NCI-H510A treated with DMSO at 0.1 percent for 48 hours (cell line): Measurements from ENCODE around the gene CCL11.

Source experiments
- DNase-seq: peaks from one replicate; lab custom pipeline; 2025; lab: John Stamatoyannopoulos, UW

CCL11 gene

GRCh38 chr17:34257299-34257985, 28.1 kb upstream of the CCL11 start:
- no peak for DNase-seq

DNA sequence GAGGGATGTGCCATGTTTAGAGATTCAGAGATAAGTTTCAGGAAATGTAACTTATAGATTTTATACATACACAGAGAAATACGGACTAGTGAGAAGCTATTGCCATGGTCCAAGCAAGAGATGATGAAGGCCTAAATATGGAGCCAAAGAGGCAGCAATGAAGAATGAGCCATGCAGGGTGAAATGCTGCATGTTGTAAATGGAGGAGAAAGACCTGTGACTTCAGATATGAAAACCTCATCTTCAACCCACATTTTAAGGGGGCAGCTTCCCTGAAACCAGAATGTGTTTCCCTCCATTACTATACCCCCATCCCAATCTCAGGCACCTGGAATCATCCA, 27.6 kb upstream of the CCL11 start:
- no peak for DNase-seq

DNA sequence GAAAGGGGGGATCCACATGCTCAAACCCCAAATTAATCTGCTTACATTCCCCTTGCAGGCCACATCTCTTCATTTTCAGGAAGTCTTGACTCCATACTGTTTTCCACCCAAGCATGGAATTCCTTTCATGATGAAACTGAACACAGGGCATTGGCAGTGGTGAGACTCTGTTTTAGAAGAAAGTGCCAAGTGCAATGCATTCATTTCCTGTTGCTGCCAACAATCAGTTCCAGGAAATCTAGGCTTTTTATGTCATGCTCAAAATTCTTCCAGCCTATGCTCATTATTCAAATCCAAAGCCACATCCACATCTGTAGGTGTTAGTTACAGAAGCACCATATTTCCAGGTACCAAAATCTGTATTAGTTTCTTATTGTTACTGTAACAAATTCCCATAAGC, 26.4 kb upstream of the CCL11 start:
- no peak for DNase-seq

GRCh38 chr17:34260861-34261260, 24.7 kb upstream of the CCL11 start:
- DNase-seq: no peak

GRCh38 chr17:34261568-34262337, 23.8 kb upstream of the CCL11 start:
- DNase-seq: no peak

DNA sequence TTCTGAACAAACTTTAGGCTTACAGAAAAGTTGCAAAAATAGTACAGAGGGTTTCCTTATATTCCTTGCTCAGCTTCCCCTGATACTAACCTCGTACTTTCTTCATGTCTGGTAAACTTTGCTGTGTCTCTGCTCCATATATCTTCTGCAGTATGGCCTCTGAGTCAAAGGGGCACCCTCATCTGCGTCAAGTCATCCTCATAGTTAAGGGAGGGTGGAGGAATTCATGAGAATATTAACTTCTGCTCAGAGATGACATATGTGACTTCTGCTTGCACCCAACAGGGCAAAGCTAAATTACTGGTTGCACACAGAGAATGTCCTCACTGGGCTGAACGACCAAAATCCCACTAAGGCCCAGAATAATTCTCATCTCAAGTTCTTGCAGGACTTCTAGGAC, 19.8 kb upstream of the CCL11 start:
- no peak for DNase-seq

- no peak for DNase-seq
Observed at GRCh38 chr17:34269969-34270368, 15.6 kb upstream of the CCL11 start, which contains the start of gene CCL7. TSS of gene CCL7 (plus strand) at chr17:34270221. CDS start at chr17:34270291, 70 bp downstream.

DNA sequence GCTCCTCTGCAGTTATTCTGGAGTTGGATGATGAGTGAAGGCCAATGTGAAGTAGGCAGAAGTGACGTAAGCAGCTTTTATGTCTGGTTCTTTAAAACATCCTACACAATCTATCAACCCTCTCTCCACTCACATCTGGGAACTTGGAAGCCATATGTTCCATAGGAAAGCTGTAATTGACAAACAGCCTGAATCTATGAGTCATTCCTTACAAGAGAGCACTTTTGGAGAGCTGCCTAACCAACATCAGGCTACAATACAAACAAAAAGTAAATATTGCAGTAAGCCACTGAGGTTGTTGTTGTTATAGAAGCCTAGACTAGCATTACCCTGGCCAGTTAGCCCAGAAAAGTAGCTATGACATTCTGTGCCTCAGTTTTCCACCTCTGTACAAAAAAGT, 9.7 kb upstream of the CCL11 start:
- no peak for DNase-seq

GRCh38 chr17:34276826-34277225, 8.7 kb upstream of the CCL11 start:
- no peak for DNase-seq

GRCh38 chr17:34283571-34283970, 2.0 kb upstream of the CCL11 start:
- no peak for DNase-seq

DNA sequence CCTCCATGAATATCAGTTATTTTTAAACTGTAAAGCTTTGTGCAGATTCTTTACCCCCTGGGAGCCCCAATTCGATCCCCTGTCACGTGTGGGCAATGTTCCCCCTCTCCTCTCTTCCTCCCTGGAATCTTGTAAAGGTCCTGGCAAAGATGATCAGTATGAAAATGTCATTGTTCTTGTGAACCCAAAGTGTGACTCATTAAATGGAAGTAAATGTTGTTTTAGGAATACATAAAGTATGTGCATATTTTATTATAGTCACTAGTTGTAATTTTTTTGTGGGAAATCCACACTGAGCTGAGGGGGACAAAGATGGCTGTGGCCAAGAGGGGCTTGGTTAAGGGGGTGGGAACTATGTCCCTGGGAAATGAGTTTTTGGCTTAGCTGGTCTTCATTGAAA, 2.3 kb downstream of the CCL11 start:
- DNase-seq: no peak

- DNase-seq: no peak
Observed at GRCh38 chr17:34290586-34290985, 5.0 kb downstream of the CCL11 start.

DNA sequence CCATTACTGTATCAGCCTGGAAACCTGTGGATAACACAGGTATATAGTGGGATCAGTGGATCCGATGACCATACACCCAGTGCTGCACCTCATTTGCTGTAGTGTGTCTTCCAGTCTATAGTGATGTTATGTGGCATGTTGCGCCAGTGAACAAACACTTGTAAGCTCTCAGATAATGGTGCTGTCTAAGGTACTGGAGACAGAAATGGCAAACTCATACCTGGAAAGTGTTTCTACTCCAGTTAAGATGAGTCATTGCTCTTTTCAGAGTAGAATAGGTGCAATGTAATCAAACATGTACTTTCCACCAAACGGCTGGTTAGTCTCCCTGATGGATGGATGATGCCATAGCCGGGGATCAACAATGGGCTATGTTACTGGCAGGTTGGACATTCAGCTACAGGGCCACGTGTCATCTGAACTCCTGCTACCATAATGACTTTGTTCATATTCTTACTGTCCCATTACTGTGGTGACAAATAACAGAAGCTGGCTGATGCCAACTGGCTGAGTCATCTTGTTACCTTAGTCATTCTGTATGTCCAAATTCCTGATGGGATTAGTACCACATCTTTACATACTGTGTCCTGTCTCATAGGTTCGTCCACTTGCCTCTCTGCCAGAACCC, 6.3 kb downstream of the CCL11 start:
- no peak for DNase-seq

GRCh38 chr17:34299027-34299426, 13.5 kb downstream of the CCL11 start:
- no peak for DNase-seq

- no peak for DNase-seq
Observed at GRCh38 chr17:34299956-34300577, 14.5 kb downstream of the CCL11 start.

DNA sequence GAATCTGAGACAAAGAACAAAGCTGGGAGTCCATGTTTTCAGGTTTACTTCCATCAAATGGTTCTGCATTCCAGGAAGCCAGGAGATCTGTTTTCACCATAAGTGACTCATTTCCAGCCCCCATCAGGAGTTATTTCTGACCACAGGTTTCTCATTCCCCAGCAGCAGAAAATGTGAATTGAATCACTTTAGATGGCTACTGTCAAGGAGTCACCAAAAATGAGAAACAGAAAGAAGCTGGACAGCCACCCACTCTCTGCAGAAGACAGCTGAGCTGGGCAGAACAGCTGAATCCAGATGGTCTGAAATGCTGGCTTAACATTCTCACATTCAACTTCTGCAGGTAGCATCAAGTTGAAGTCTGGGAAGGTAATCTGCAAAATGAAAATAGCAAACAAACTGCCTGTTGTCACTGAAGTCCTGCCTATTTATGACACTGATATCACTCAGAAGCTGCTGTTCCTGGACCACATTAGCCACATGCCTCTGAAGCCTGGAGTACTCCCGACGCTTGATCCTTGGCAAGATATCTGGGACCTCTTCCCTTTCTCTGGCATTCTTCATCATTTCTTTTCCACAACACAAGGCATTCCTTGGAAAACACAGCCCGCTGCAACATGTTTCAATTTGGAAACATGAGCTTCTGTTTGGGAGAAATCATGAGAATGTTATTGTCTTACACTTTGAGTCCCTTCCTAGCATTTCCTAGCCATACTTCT, 15.3 kb downstream of the CCL11 start:
- DNase-seq: no peak

- DNase-seq: no peak
Observed at GRCh38 chr17:34301986-34302385, 16.4 kb downstream of the CCL11 start.

DNA sequence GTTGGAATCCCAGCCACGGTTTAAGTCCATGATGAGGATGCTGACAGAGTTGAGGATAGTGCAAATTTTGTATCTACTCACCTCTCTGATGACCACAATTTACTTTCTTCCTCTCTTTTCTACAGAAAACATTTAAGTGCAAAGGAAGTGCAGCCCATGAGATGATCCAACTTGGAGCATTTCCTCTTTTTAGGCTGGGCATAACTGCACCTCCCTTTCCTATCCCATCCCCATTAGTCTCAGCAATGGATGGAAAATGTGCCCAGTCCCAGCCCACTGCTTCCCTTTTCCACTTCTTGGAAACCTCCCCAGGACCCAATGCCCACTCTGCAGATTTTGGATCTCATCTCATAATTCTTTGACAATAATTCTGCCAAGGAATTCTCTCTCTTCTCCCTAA, 17.1 kb downstream of the CCL11 start:
- no peak for DNase-seq

DNA sequence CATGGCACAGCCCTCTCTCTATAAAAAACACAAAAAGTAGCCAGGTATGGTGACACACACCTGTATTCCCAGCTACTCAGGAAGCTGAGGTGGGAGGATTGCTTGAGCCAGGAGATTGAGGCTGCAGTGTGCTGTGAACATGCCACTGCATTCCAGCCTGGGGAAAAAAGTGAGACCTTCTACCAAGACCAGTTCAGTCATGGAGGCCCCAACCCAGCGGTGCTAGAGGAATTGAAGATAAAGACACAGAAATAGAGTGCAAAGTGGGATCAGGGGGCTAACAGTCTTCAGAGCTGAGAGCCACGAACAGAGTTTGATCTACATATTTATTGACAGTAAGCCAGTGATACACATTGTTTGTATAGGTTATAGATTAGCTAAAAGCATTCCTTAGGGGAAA, 18.1 kb downstream of the CCL11 start:
- no peak for DNase-seq

- no peak for DNase-seq
Observed at GRCh38 chr17:34305061-34305460, 19.5 kb downstream of the CCL11 start.

DNA sequence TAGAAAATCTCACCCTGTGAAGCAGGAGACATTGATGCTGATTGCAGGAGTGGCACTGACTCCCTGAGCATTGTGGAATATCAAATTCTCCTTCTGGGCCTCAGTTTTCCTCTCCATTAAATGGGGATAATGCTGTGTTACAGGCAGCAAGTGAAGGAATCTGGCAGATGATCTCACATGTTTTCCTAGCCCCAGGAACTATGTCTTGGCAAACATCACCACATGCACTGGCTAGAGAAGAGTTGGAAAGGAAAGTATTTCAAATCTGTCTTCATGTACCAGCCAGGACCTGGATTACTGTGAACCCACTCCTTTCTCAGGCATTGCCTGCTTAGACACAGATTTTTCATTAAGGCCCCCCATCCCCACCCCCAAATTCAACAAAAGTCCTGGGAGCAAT, 20.1 kb downstream of the CCL11 start:
- no peak for DNase-seq

GRCh38 chr17:34306466-34306865, 20.9 kb downstream of the CCL11 start:
- DNase-seq: no peak
